Keratinocyte (primary cell): ENCODE data around the gene INPP5K. TPM values are rescaled to one million over a fixed set of nuclear protein-coding genes. Genes with fewer than 3 reads are reported as not detected.

Source experiments
- DNase-seq: peaks from one replicate; pipeline ENCODE4 v3.0.0-alpha.2; 2011; ENCODE audit warnings: low read depth, missing footprints, low spot score
- FAIRE-seq: peaks from 2 replicates; lab custom pipeline; 2011; peaks lifted over from hg19 to GRCh38; lab: Jason Lieb, UNC
- H2AFZ ChIP-seq: 2 replicates; pipeline ENCODE4 v1.6.0; 2012; ENCODE audit warnings: low read length, control low read depth, inconsistent platforms; ENCODE audit not compliant: control insufficient read depth
- H3K27ac ChIP-seq: 2 replicates; pipeline ENCODE4 v1.5.1; 2011; ENCODE audit warnings: low read length; ENCODE audit not compliant: control insufficient read depth, insufficient read depth
- H3K27me3 ChIP-seq: 3 replicates; pipeline ENCODE4 v1.6.0; 2011; ENCODE audit warnings: low read length; ENCODE audit not compliant: control insufficient read depth, insufficient read depth; ENCODE audit errors: extremely low read depth
- H3K36me3 ChIP-seq, 2 experiments: 2 replicates in 1 of 2; 3 replicates in 1 of 2; pipeline ENCODE4 v1.5.1; 2011; ENCODE audit warnings: low read length in 2 of 2, mild to moderate bottlenecking in 1 of 2; ENCODE audit not compliant: control insufficient read depth in 2 of 2, insufficient read depth in 2 of 2; ENCODE audit errors: extremely low read depth in 1 of 2
- H3K4me1 ChIP-seq: 3 replicates; pipeline ENCODE4 v1.5.1; 2011; ENCODE audit warnings: low read length; ENCODE audit not compliant: control insufficient read depth, insufficient read depth; ENCODE audit errors: extremely low read depth
- H3K4me2 ChIP-seq: 3 replicates; pipeline ENCODE4 v1.6.0; 2011; ENCODE audit warnings: low read depth, low read length; ENCODE audit not compliant: control insufficient read depth, insufficient read depth; ENCODE audit errors: extremely low read depth
- H3K4me3 ChIP-seq, 3 experiments: fragments of 200-600 bp in 1 of 3; sonication (generic) in 1 of 3; 2 replicates in 2 of 3; 3 replicates in 1 of 3; pipeline ENCODE4 v1.5.1; 2011 to 2016; ENCODE audit warnings: low read length in 3 of 3, mild to moderate bottlenecking in 3 of 3, control low read depth in 2 of 3, inconsistent platforms in 1 of 3, low read depth in 1 of 3, mixed read lengths in 1 of 3, mixed run types in 1 of 3, moderate library complexity in 1 of 3; ENCODE audit not compliant: control insufficient read depth in 2 of 3, insufficient read depth in 2 of 3; ENCODE audit errors: extremely low read depth in 1 of 3
- H3K79me2 ChIP-seq: 2 replicates; pipeline ENCODE4 v1.6.0; 2012; ENCODE audit warnings: low read length; ENCODE audit not compliant: control insufficient read depth, insufficient read depth
- H3K9ac ChIP-seq: 3 replicates; pipeline ENCODE4 v1.6.0; 2011; ENCODE audit warnings: low read length; ENCODE audit not compliant: control insufficient read depth, insufficient read depth; ENCODE audit errors: extremely low read depth
- H3K9me1 ChIP-seq: 3 replicates; pipeline ENCODE4 v1.6.0; 2011; ENCODE audit warnings: low read length; ENCODE audit not compliant: control insufficient read depth, insufficient read depth; ENCODE audit errors: extremely low read depth
- H3K9me3 ChIP-seq: 2 replicates; pipeline ENCODE4 v1.5.1; 2012; ENCODE audit warnings: low read depth, low read length; ENCODE audit not compliant: control insufficient read depth
- H4K20me1 ChIP-seq: 3 replicates; pipeline ENCODE4 v1.6.0; 2011; ENCODE audit warnings: low read length; ENCODE audit not compliant: control insufficient read depth, insufficient read depth; ENCODE audit errors: extremely low read depth
- EZH2 ChIP-seq: IDR thresholded peaks from one replicate; pipeline ENCODE4 v1.6.1; 2012; ENCODE audit warnings: inconsistent platforms, mild to moderate bottlenecking, low read length, moderate library complexity
- dilution Hi-C: fragments of 300-500 bp; cut with MboI; formaldehyde crosslinking; loops from one replicate; pipeline ENCODE4 v1.7.0; 2020; ENCODE audit warnings: low sequenced_read_pairs; ENCODE audit not compliant: extremely low pct_ligation_motif_present
- polyA plus RNA-seq, 5 experiments: library from polyadenylated mRNA; depleted of rRNA in 3 of 5; stranded (reverse) in 3 of 5; stranded (forward) in 1 of 5; unstranded in 1 of 5; fragments of >200 nt; gene quantifications; 1 replicate in 1 of 5; 2 replicates in 3 of 5; 3 replicates in 1 of 5; pipeline versions ENCODE4 v1.2.1 to v1.2.3, GENCODE V29; 2011 to 2012; ENCODE audit warnings: missing spikeins in 2 of 5, low read depth in 1 of 5, low replicate concordance in 1 of 5
- TF ChIP-seq, protein P1 (sequence below), 3 experiments: IDR thresholded peaks in 1 of 3; conservative IDR thresholded peaks in 1 of 3; optimal IDR thresholded peaks in 1 of 3; 2 replicates in 2 of 3; 3 replicates in 1 of 3; pipeline versions ENCODE3 to v1.5.1; 2011; ENCODE audit warnings: low read length in 3 of 3, mild to moderate bottlenecking in 3 of 3, moderate library complexity in 2 of 3, control low read depth in 1 of 3, inconsistent platforms in 1 of 3; ENCODE audit not compliant: insufficient read depth in 2 of 3; ENCODE audit errors: extremely low read depth in 1 of 3

INPP5K gene
- polyA plus RNA-seq, 1 donor (not counting 4 experiments of a cell fraction or from before 2014, with no cell fraction given): 23.0 TPM

DNA sequence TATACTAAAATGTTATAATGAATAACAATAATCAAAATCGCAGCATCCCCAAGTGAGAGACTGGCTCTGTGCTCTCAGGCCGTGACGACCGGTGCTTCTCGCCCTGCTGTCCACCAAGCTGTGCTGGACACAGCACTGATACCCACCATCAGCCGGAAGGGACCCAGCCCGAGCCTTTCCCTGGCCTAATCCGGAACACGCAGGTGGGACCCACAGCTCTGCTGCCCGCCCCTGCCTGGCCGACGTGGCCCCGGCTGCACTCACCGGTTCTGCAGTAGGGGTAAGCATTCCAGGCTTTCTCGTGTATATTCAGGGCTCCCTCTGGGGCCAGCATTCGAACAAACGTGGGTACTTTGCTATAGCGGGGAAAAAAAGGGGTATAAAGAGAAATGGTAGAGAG is 31.6 kb upstream of the INPP5K start:
- FAIRE-seq: no peak

DNA sequence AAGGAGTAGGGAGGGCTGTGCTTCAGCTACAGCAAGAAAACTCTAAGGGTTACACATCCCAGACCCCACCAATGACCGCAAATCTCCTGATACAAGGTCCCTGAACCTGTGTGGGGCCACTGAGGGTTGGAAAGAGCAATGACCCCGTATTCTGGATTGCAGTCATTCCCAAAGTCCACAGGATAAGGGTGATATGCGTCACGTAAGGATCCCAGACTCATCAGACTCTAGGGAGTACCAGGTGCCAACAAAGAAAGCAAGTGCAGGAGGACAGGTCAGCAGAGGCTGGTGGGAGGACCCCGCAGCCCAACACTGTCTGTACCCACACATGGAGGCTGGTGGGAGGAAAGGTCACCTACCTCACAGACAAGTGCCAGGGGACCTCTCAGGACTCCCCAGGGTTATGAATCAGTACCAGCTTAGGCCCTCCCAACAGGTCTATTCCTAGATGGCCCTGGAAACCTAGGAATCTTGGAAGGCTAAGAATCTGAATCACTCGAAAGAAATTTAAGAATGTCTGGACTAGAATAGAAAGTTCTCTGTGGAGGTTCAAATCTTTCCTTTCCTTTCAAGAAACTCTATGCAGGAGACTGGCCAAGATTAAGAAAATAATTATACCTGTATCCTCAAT is 30.0 kb upstream of the INPP5K start:
- Histone ChIP-seq H3K9me3 (no peaks in the 10 kb centered on the region), H3K4me1 (peaks cover 33% of the 10 kb centered on the region), H3K27ac (no peak overlapping the region), H3K27me3 (no peaks in the 10 kb centered on the region), H3K79me2 (no peaks in the 10 kb centered on the region), H3K9me1 (peaks cover 2% of the 10 kb centered on the region), H2AFZ (no peak overlapping the region), H3K36me3 (peaks cover 21 to 26% of the 10 kb centered on the region in 2 experiments), H4K20me1 (no peaks in the 10 kb centered on the region), H3K9ac (no peak overlapping the region), H3K4me2 (no peak overlapping the region), H3K4me3 (no peak overlapping the region)
- dilution Hi-C loops: no loop called here
- TF ChIP-seq, protein P1, sequence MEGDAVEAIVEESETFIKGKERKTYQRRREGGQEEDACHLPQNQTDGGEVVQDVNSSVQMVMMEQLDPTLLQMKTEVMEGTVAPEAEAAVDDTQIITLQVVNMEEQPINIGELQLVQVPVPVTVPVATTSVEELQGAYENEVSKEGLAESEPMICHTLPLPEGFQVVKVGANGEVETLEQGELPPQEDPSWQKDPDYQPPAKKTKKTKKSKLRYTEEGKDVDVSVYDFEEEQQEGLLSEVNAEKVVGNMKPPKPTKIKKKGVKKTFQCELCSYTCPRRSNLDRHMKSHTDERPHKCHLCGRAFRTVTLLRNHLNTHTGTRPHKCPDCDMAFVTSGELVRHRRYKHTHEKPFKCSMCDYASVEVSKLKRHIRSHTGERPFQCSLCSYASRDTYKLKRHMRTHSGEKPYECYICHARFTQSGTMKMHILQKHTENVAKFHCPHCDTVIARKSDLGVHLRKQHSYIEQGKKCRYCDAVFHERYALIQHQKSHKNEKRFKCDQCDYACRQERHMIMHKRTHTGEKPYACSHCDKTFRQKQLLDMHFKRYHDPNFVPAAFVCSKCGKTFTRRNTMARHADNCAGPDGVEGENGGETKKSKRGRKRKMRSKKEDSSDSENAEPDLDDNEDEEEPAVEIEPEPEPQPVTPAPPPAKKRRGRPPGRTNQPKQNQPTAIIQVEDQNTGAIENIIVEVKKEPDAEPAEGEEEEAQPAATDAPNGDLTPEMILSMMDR (optimal IDR thresholded peaks at IDR 0.05 in 1 of 3, IDR thresholded peaks at IDR 0.05 in 1 of 3, conservative IDR thresholded peaks at IDR 0.05 in 1 of 3; ENCODE audit: extremely low read depth in 1 of 3, insufficient read depth in 2 of 3, low read length in 3 of 3): no peak
- no peak for TF ChIP-seq EZH2
- no peak for DNase-seq
- FAIRE-seq: peak; percentile 62

More for the DNA sequence above, 31.6 kb upstream of the INPP5K start:
- H3K4me1 ChIP-seq: peaks cover 33% of the 10 kb centered on the region
- dilution Hi-C loops: no loop called here
- no peaks in the 10 kb centered on the region for H3K27me3 ChIP-seq
- no peak overlapping the region for H3K27ac ChIP-seq
- peaks cover 2% of the 10 kb centered on the region for H3K9me1 ChIP-seq
- no peak overlapping the region for H3K4me2 ChIP-seq
- no peaks in the 10 kb centered on the region for H3K9me3 ChIP-seq
- H2AFZ ChIP-seq: no peak overlapping the region
- H3K4me3 ChIP-seq: no peak overlapping the region
- no peaks in the 10 kb centered on the region for H3K79me2 ChIP-seq
- H3K9ac ChIP-seq: no peak overlapping the region
- no peak for TF ChIP-seq EZH2
- TF ChIP-seq, protein P1 (optimal IDR thresholded peaks at IDR 0.05 in 1 of 3, IDR thresholded peaks at IDR 0.05 in 1 of 3, conservative IDR thresholded peaks at IDR 0.05 in 1 of 3; ENCODE audit: extremely low read depth in 1 of 3, insufficient read depth in 2 of 3, low read length in 3 of 3): no peak
- peaks cover 16 to 37% of the 10 kb centered on the region in 2 experiments for H3K36me3 ChIP-seq
- H4K20me1 ChIP-seq: no peaks in the 10 kb centered on the region
- no peak for DNase-seq
